Glutamatergic neuron (in vitro differentiated cells): Measurements from ENCODE around the gene PPP2R5C. TPM values are rescaled to one million over a fixed set of nuclear protein-coding genes. Genes with fewer than 3 reads are reported as not detected.

ENCODE experiments used
- DNase-seq: peaks from one replicate; pipeline ENCODE4 v3.0.0; 2022
- H3K27ac Mint-ChIP-seq: one replicate; pipeline ENCODE4 v1.8.0; 2020; ENCODE audit warnings: mild to moderate bottlenecking, mixed read lengths, inconsistent platforms; ENCODE audit not compliant: unreplicated experiment
- H3K27me3 Mint-ChIP-seq: one replicate; pipeline ENCODE4 v1.8.0; 2020; ENCODE audit warnings: mild to moderate bottlenecking, moderate library complexity, mixed read lengths, inconsistent platforms; ENCODE audit not compliant: unreplicated experiment
- H3K36me3 Mint-ChIP-seq: one replicate; pipeline ENCODE4 v1.8.0; 2020; ENCODE audit warnings: mild to moderate bottlenecking, mixed read lengths, inconsistent platforms; ENCODE audit not compliant: unreplicated experiment
- H3K4me1 Mint-ChIP-seq: one replicate; pipeline ENCODE4 v1.8.0; 2020; ENCODE audit warnings: mild to moderate bottlenecking, low read depth, mixed read lengths, inconsistent platforms; ENCODE audit not compliant: unreplicated experiment
- H3K4me3 Mint-ChIP-seq: one replicate; pipeline ENCODE4 v1.8.0; 2020; ENCODE audit warnings: mild to moderate bottlenecking, mixed read lengths, inconsistent platforms; ENCODE audit not compliant: unreplicated experiment
- H3K9me3 Mint-ChIP-seq: one replicate; pipeline ENCODE4 v1.8.0; 2020; ENCODE audit warnings: mild to moderate bottlenecking, moderate library complexity, mixed read lengths, inconsistent platforms; ENCODE audit not compliant: unreplicated experiment
- total RNA-seq: library from RNA; stranded (reverse); fragmentation: NEBNext Ultra II Directional; extraction: Animal tissue kit (Norgen Biotek cat#: 25700); gene quantifications from one replicate; pipeline ENCODE4 v1.2.1, GENCODE V29; 2021; ENCODE audit not compliant: unreplicated experiment
- TF ChIP-seq, protein P1 (sequence below): fragments of 200-600 bp; sonication (generic); IDR thresholded peaks from one replicate; pipeline ENCODE4 v1.5.0; 2021; ENCODE audit not compliant: partially characterized antibody, unreplicated experiment

The PPP2R5C gene
- total RNA-seq, 1 donor from 2014 or later: 116 TPM

DNA sequence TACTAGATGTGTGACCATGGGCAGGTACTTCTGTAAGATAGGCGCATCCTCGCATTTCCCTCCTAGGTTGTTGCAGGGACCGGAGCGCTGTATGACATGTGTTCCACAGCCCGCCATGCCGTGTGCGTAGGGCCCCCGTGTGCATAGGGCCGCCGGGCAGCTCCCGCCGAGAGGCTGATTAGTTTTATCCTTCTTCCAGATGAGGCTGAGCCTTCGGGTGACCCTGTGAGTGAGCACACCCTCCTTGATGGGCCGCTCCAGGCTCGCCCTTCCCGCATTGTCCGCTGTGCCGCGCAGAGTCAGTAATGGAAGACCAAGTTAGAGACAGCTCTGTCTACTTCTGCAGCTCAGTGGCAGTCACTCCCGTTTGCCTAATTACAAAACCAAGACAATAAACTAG is 130.0 kb downstream of the PPP2R5C start:
- Mint-ChIP-seq H3K36me3 (no peaks in the 10 kb centered on the region), H3K9me3 (peaks cover 5% of the 10 kb centered on the region), H3K27ac (no peak overlapping the region), H3K4me1 (peaks cover 14% of the 10 kb centered on the region), H3K27me3 (peaks cover 2% of the 10 kb centered on the region), H3K4me3 (no peak overlapping the region)
- no peak for DNase-seq
- TF ChIP-seq, protein P1, sequence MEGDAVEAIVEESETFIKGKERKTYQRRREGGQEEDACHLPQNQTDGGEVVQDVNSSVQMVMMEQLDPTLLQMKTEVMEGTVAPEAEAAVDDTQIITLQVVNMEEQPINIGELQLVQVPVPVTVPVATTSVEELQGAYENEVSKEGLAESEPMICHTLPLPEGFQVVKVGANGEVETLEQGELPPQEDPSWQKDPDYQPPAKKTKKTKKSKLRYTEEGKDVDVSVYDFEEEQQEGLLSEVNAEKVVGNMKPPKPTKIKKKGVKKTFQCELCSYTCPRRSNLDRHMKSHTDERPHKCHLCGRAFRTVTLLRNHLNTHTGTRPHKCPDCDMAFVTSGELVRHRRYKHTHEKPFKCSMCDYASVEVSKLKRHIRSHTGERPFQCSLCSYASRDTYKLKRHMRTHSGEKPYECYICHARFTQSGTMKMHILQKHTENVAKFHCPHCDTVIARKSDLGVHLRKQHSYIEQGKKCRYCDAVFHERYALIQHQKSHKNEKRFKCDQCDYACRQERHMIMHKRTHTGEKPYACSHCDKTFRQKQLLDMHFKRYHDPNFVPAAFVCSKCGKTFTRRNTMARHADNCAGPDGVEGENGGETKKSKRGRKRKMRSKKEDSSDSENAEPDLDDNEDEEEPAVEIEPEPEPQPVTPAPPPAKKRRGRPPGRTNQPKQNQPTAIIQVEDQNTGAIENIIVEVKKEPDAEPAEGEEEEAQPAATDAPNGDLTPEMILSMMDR: no peak

DNA sequence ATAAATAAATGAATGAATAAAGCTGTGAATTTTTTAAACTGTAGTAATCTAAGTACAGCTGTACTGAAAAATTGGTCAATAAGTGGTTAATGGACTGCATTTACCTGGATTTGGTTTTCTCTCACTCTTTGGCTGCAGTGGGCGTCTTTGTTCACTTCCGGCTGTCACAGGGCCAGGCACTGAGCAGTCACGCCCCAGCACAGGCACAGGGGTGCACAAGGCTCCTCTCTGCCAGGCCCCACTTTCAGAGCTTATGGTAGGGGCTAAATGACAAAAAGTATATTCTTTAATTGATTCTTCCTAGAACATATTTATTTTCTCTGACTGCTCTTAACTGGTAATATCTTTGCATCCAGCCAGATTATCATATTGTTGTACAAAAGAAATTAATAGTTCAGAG is 132.2 kb downstream of the PPP2R5C start:
- Mint-ChIP-seq H3K27ac (no peak overlapping the region), H3K4me1 (peaks cover 14% of the 10 kb centered on the region), H3K27me3 (peaks cover 2% of the 10 kb centered on the region), H3K9me3 (peaks cover 6% of the 10 kb centered on the region), H3K4me3 (no peak overlapping the region), H3K36me3 (peaks cover 5% of the 10 kb centered on the region)
- no peak for DNase-seq
- TF ChIP-seq, protein P1: no peak

DNA sequence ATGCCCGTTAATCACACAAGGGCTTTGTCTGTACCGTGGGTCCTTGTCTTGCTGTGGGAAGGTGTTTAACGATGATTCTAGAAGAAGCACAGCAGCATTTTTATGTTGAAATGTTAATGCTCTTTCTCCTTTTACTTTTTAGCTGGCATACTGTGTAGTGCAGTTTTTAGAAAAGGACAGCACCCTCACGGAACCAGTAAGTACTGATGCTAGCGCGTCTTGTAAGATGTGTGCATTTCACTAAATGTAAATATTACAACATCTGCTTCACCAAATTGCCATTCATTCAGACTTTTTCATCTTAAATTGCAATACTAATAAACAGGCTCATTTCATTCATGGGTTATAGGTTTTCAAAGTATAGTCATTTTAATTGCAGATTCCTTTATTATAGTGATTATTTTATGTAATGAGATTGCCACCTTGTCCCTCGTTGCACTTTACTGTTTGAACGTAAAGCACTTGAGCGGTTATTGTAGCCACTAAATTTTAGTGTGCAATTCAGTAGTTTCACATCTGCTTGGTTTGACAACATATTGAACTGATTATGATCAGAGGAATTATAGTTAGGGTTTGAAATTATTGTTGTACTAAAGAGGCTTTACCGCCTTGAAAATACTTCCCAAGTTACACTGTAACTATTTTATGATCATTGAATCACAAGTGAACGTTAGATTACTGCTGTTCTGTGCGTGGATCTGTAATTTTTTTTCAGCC is 133.0 kb downstream of the PPP2R5C start:
- Mint-ChIP-seq H3K36me3 (peaks cover 5% of the 10 kb centered on the region), H3K27me3 (peaks cover 2% of the 10 kb centered on the region), H3K27ac (no peak overlapping the region), H3K4me1 (peaks cover 7% of the 10 kb centered on the region), H3K9me3 (peaks cover 3% of the 10 kb centered on the region), H3K4me3 (no peak overlapping the region)
- TF ChIP-seq, protein P1: no peak
- no peak for DNase-seq

DNA sequence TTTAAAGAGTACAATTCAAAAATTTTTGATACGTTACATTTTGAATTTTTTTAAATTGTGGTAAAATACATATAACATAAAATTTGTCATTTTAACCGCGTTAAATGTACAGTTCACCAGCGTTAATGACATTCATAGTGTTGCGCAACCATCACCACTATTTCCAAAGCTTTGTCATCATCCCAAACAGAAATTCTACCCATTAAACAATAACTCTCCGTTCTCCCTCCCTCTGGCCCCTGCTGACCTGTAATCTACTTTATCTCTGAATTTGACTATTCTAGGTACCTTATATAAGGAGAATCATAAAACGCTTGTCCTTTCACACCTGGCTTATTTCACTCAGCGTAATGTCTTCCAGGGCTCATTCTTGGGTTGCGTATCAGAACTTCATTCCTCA is 133.7 kb downstream of the PPP2R5C start:
- no peak for DNase-seq
- Mint-ChIP-seq H3K36me3 (peaks cover 5% of the 10 kb centered on the region), H3K27ac (no peak overlapping the region), H3K9me3 (peaks cover 1% of the 10 kb centered on the region), H3K4me1 (no peaks in the 10 kb centered on the region), H3K4me3 (no peak overlapping the region), H3K27me3 (peaks cover 2% of the 10 kb centered on the region)
- TF ChIP-seq, protein P1: no peak

DNA sequence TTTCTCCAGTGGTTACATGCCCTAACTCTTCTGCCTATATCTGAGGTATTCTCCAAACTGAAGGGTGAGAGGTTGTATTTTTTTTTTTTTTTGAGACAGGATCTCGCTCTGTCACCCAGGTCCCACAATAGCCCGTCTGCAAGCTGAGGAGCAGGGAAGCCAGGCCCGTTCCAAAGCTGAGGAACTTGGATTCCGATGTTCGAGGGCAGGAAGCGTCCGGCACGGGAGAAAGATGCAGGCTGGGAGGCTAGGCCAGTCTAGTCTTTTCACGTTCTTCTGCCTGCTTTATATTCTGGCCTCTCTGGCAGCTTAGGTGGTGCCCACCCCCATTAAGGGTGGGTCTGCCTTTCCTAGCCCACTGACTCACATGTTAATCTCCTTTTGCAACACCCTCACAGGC is 135.8 kb downstream of the PPP2R5C start:
- DNase-seq: no peak
- Mint-ChIP-seq H3K36me3 (peaks cover 5% of the 10 kb centered on the region), H3K4me1 (no peaks in the 10 kb centered on the region), H3K27me3 (peaks cover 2% of the 10 kb centered on the region), H3K27ac (no peak overlapping the region), H3K4me3 (no peak overlapping the region), H3K9me3 (peaks cover 3% of the 10 kb centered on the region)
- TF ChIP-seq, protein P1: no peak
